ENCODE data around the gene FBXL15. TPM values are rescaled to one million over a fixed set of nuclear protein-coding genes. Genes with fewer than 3 reads are reported as not detected.
"Not testable (repeated sequence)": the region's sequence is repeated elsewhere in the genome, so short reads cannot be mapped to it uniquely, and the experiment has no call there.

The FBXL15 gene
- total RNA-seq, 1 donor from 2014 or later: 9.8 TPM

- Mint-ChIP-seq H3K4me1 (ENCODE audit: unreplicated experiment) (peaks cover 10% of the 10 kb centered on the region), H3K9me3 (ENCODE audit: unreplicated experiment) (no peaks in the 10 kb centered on the region), H3K36me3 (ENCODE audit: unreplicated experiment) (no peaks in the 10 kb centered on the region), H3K27me3 (ENCODE audit: unreplicated experiment) (no peaks in the 10 kb centered on the region), H3K4me3 (ENCODE audit: unreplicated experiment) (peak overlapping the region; percentile 87), H3K27ac (ENCODE audit: unreplicated experiment) (peak overlapping the region; percentile 64)
- DNase-seq (ENCODE audit: extremely low spot score, unreplicated experiment): peak; percentile 88
- no peak for TF ChIP-seq CTCF (IDR thresholded peaks at IDR 0.05)
Measured at GRCh38 chr10:102450374-102451104, 29.9 kb downstream of the FBXL15 start.

- Mint-ChIP-seq H3K9me3 (ENCODE audit: unreplicated experiment) (no peaks in the 10 kb centered on the region), H3K27ac (ENCODE audit: unreplicated experiment) (peak within 1 kb of the TSS; percentile 23), H3K27me3 (ENCODE audit: unreplicated experiment) (no peaks in the 10 kb centered on the region), H3K4me1 (ENCODE audit: unreplicated experiment) (peaks cover 10% of the 10 kb centered on the region), H3K4me3 (ENCODE audit: unreplicated experiment) (peak within 1 kb of the TSS; percentile 72), H3K36me3 (ENCODE audit: unreplicated experiment) (no peaks in the 10 kb centered on the region)
- TF ChIP-seq CTCF (IDR thresholded peaks at IDR 0.05): no peak
- DNase-seq (ENCODE audit: extremely low spot score, unreplicated experiment): no peak
Measured at GRCh38 chr10:102451105-102451969, 30.7 kb downstream of the FBXL15 start, which contains the start of gene C10orf95. C10orf95 (minus strand) TSS chr10:102451543; CDS start chr10:102451093, 450 bp downstream.

- Mint-ChIP-seq H3K9me3 (ENCODE audit: unreplicated experiment) (no peaks in the 10 kb centered on the region), H3K27ac (ENCODE audit: unreplicated experiment) (no peak overlapping the region), H3K4me1 (ENCODE audit: unreplicated experiment) (peaks cover 10% of the 10 kb centered on the region), H3K36me3 (ENCODE audit: unreplicated experiment) (no peaks in the 10 kb centered on the region), H3K4me3 (ENCODE audit: unreplicated experiment) (peak overlapping the region; percentile 0), H3K27me3 (ENCODE audit: unreplicated experiment) (peaks cover 3% of the 10 kb centered on the region)
- no peak for DNase-seq (ENCODE audit: extremely low spot score, unreplicated experiment)
- TF ChIP-seq CTCF (IDR thresholded peaks at IDR 0.05): no peak
Measured at GRCh38 chr10:102452672-102453340, 32.2 kb downstream of the FBXL15 start.

- Mint-ChIP-seq H3K27me3 (ENCODE audit: unreplicated experiment) (peaks cover 3% of the 10 kb centered on the region), H3K4me3 (ENCODE audit: unreplicated experiment) (no peak overlapping the region), H3K4me1 (ENCODE audit: unreplicated experiment) (peaks cover 10% of the 10 kb centered on the region), H3K27ac (ENCODE audit: unreplicated experiment) (no peak overlapping the region), H3K36me3 (ENCODE audit: unreplicated experiment) (no peaks in the 10 kb centered on the region), H3K9me3 (ENCODE audit: unreplicated experiment) (no peaks in the 10 kb centered on the region)
- no peak for TF ChIP-seq CTCF (IDR thresholded peaks at IDR 0.05)
- no peak for DNase-seq (ENCODE audit: extremely low spot score, unreplicated experiment)
Measured at GRCh38 chr10:102453502-102453901, 32.9 kb downstream of the FBXL15 start.

GRCh38 chr10:102454662-102455487 lies 34.2 kb downstream of the FBXL15 start:
- not testable (repeated sequence) for H3K9me3 Mint-ChIP-seq (ENCODE audit: unreplicated experiment); H3K4me1 Mint-ChIP-seq (ENCODE audit: unreplicated experiment); DNase-seq (ENCODE audit: extremely low spot score, unreplicated experiment); H3K36me3 Mint-ChIP-seq (ENCODE audit: unreplicated experiment); H3K4me3 Mint-ChIP-seq (ENCODE audit: unreplicated experiment); H3K27me3 Mint-ChIP-seq (ENCODE audit: unreplicated experiment)
- H3K27ac Mint-ChIP-seq (ENCODE audit: unreplicated experiment): peak overlapping the region; percentile 7
